GOT3 (cell line): ENCODE data around the gene MS4A18.
"Not testable (repeated sequence)": the region's sequence is repeated elsewhere in the genome, so short reads cannot be mapped to it uniquely, and the experiment has no call there.

Experiments
- DNase-seq: peaks from one replicate; lab custom pipeline; 2025; ENCODE audit warnings: mixed read lengths; lab: John Stamatoyannopoulos, UW

MS4A18 gene

GRCh38 chr11:60724420-60724819 is at the start of gene MS4A18:
Gene MS4A18 (plus strand): TSS chr11:60724720.
- no peak for DNase-seq

- not testable (repeated sequence) for DNase-seq
Observed at GRCh38 chr11:60678231-60678630, 46.3 kb upstream of the MS4A18 start.

GRCh38 chr11:60679879-60680278 is 44.6 kb upstream of the MS4A18 start:
- no peak for DNase-seq

- DNase-seq: no peak
Observed at GRCh38 chr11:60680455-60681119, 43.9 kb upstream of the MS4A18 start.

- DNase-seq: not testable (repeated sequence)
Observed at GRCh38 chr11:60684541-60684848, 40.0 kb upstream of the MS4A18 start.

- DNase-seq: no peak
Observed at GRCh38 chr11:60691661-60692060, 32.9 kb upstream of the MS4A18 start.

- no peak for DNase-seq
Observed at GRCh38 chr11:60699284-60699691, 25.2 kb upstream of the MS4A18 start, which contains the start of gene MS4A8. Gene MS4A8 (plus strand): TSS chr11:60699612. CDS start chr11:60700861, 1,249 bp downstream.

- no peak for DNase-seq
Observed at GRCh38 chr11:60699936-60700335, 24.6 kb upstream of the MS4A18 start.

- DNase-seq: no peak
Observed at GRCh38 chr11:60700689-60701468, 23.6 kb upstream of the MS4A18 start.

- DNase-seq: no peak
Observed at GRCh38 chr11:60701469-60701818, 23.1 kb upstream of the MS4A18 start.

- DNase-seq: no peak
Observed at GRCh38 chr11:60703374-60703773, 21.1 kb upstream of the MS4A18 start.

GRCh38 chr11:60705895-60706294 is 18.6 kb upstream of the MS4A18 start:
- no peak for DNase-seq

- DNase-seq: no peak
Observed at GRCh38 chr11:60706931-60707330, 17.6 kb upstream of the MS4A18 start.

- DNase-seq: no peak
Observed at GRCh38 chr11:60710482-60710881, 14.0 kb upstream of the MS4A18 start.

GRCh38 chr11:60711276-60711675 is 13.2 kb upstream of the MS4A18 start:
- DNase-seq: no peak

GRCh38 chr11:60713423-60713822 is 11.1 kb upstream of the MS4A18 start:
- not testable (repeated sequence) for DNase-seq

GRCh38 chr11:60717956-60718355 is 6.6 kb upstream of the MS4A18 start:
- no peak for DNase-seq

- DNase-seq: no peak
Observed at GRCh38 chr11:60718524-60719316, 5.8 kb upstream of the MS4A18 start.

- DNase-seq: no peak
Observed at GRCh38 chr11:60719391-60719790, 5.1 kb upstream of the MS4A18 start.

- no peak for DNase-seq
Observed at GRCh38 chr11:60720460-60720859, 4.1 kb upstream of the MS4A18 start.

- DNase-seq: no peak
Observed at GRCh38 chr11:60725592-60725991, 1.1 kb downstream of the MS4A18 start.

- DNase-seq: no peak
Observed at GRCh38 chr11:60731586-60731985, 7.1 kb downstream of the MS4A18 start.

- DNase-seq: no peak
Observed at GRCh38 chr11:60734279-60734678, 9.8 kb downstream of the MS4A18 start.
